K562 (cell line): ENCODE results near the gene RETN.

Experiments
- CHD7 ChIP-seq: fragments of 200-600 bp; sonication (generic); IDR thresholded peaks from one replicate; pipeline ENCODE4 v1.6.1; 2012; ENCODE audit warnings: mild to moderate bottlenecking, low read depth, low read length, inconsistent platforms
- EZH2 ChIP-seq: IDR thresholded peaks from 2 replicates; pipeline ENCODE4 v1.6.1; 2012; ENCODE audit warnings: low read depth, mild to moderate bottlenecking, inconsistent platforms, low read length, borderline replicate concordance
- SUPT5H ChIP-seq: fragments of 450-650 bp; IDR thresholded peaks from 2 replicates; pipeline ENCODE4 v1.6.1; 2016
- ZNF133 ChIP-seq: fragments of 250-450 bp; sonication (Bioruptor Pico); IDR thresholded peaks from 2 replicates; pipeline ENCODE4 v1.4.0; 2020; ENCODE audit warnings: mild to moderate bottlenecking
- ZNF695 ChIP-seq: fragments of 450-650 bp; formaldehyde crosslinking; IDR thresholded peaks from 2 replicates; pipeline ENCODE4 v1.4.0; 2020; ENCODE audit warnings: mild to moderate bottlenecking, moderate library complexity

DNA sequence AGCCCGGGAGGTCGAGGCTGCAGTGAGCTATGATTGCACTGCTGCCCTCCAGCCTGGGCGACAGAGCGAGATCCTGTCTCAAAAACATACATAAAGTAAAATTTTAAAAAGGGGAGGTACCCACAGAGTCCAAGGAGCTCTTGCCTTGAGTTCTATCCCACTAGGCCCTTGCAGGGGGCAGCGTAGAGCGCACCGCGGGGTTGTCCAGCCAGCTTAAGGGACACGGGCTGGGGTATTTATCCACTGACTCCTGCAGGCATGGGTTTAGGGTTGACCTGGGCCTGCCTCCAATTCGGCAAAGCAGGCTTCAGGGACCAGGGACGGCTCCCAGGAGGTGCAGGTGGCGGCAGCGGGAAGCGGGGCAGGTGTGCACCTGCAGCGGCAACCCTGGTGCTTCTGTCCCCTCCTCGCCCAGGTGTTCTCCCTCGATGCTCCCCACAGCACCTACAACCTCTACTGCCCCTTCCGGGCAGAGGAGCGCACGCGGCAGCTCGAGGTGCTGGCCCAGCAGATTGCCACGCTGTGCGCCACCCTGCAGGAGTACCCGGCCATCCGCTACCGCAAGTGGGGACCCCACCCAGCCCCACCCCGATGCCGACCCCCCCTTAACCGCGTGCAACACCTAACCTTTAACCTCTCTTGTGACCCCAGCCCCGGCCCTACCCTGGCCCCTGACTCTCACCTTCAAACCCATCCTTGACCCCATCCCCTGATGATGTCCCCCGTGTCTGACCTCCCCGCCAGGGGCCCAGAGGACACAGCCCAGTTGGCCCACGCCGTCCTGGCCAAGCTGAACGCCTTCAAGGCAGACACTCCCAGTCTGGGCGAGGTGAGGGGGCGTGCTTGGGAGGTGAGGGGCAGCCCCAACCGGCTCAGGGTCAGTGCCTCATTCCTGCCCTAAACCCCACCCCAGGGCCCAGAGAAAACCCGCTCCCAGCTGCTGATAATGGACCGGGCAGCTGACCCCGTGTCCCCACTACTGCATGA is 27.3 kb upstream of the RETN start:
- TF ChIP-seq SUPT5H (no peak), CHD7 (no peak), EZH2 (no peak), ZNF133 (CRISPR knock-in tag) (no peak), ZNF695 (no peak)
